Regular cardiac myocyte (primary cell): ENCODE data around the gene GALNT18. TPM values are rescaled to one million over a fixed set of nuclear protein-coding genes. Genes with fewer than 3 reads are reported as not detected.

ENCODE experiments used
- total RNA-seq: library from RNA; depleted of rRNA; stranded (reverse); fragments of >200 nt; gene quantifications from 2 replicates; pipeline ENCODE4 v1.2.3, GENCODE V29; 2014

Gene GALNT18
- 4.4 and 10.4 TPM in 2 replicates for total RNA-seq

GRCh38 chr11:11621573-11622339 is at the start of gene GALNT18:
TSS of gene GALNT18 (minus strand) at chr11:11622005.

GRCh38 chr11:11352878-11353277 is 268.9 kb downstream of the GALNT18 start, which contains the start of gene CSNK2A3:
TSS of gene CSNK2A3 (minus strand) at chr11:11353250. CDS start at chr11:11353119, 131 bp downstream.

Other genes with a start within 250 kb of the GALNT18 start
- 65.4 and 67.4 TPM in 2 replicates for gene USP47, start 220.0 kb upstream of the GALNT18 start, total RNA-seq